GM19463 (cell line): ENCODE measurements around the gene CDKAL1.

Source experiments
- ATAC-seq: cut with Tn5 transposase; IDR thresholded peaks from one replicate; pipeline ENCODE4 v1.9.1; 2021; ENCODE audit warnings: mild to moderate bottlenecking, moderate library complexity; ENCODE audit not compliant: unreplicated experiment

CDKAL1 gene

GRCh38 chr6:20778912-20779311 lies 244.7 kb downstream of the CDKAL1 start:
- no peak for ATAC-seq

DNA sequence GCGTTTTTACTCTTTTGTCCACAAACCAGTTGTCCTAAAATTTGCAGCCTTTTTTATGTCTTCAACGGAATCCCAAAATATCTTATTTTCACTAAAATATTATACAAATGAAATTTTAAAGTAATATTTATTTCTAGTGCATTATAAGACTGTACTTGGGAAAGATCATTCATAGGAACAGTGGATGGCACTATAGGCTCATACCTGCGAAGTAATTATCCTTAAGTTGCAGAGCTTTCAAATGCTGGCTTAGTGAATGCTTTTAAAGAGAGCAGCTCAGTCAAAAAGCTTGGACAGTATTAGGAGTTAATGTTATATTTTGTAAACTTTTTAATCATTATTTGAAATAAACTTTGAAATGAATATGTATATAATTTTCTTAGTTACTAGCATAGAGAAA lies 254.9 kb downstream of the CDKAL1 start:
- ATAC-seq = no peak

GRCh38 chr6:20790032-20790791 lies 256.0 kb downstream of the CDKAL1 start:
- no peak for ATAC-seq

DNA sequence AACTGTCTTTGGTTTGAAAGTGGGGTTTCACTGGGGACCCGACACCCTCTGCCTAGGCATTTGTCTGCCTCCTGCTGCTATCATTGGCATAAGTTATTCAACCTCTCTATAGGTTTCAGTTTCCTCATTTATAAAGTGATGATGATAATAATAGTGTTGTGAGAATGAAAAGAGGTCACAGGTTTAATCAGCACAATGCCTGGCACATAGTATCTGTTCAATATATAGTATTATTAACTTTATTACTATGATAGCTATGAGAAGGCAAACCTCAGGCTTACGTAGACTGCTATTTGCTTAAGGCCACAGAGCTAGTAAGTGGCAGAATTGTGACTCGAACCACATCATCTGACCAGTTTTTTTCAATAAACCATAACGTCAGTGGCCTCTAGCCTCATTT lies 256.8 kb downstream of the CDKAL1 start:
- no peak for ATAC-seq

GRCh38 chr6:20791944-20792343 lies 257.7 kb downstream of the CDKAL1 start:
- ATAC-seq = no peak

DNA sequence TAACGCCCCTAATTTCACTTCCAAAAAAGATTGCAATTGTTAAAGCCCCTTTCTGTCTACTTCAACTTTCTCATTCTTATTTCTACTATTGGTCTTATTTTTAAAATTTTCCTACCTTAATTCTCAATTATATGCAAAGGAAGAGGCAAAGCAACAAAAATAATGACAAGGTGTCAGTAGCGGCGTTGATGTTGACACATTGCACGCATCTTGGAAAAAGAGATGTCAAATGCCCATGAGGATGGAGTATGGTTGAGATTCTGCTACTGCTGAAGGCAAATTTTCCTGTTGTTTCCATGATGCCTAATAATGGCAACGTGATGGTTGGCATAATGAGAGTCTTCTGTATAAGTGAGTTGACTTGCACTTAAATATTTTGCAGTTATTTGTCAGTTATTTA lies 258.9 kb downstream of the CDKAL1 start:
- no peak for ATAC-seq

DNA sequence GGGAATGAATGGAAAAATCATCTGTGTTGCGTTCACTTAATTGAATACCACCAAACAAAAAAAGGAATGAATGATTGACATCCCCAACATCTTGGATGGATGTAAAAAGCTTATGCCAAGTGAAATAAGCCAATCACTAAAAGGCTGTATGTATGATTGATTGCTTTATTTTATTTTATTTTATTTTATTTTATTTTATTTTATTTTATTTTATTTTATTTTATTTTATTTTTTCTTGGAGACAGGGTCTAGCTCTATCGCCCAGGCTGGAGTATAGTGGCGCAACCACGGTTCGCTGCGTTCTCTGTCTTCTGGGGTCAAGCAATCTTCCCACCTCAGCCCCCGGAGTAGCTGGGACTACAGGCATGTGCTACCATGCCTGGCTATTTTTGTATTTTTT lies 263.3 kb downstream of the CDKAL1 start:
- no peak for ATAC-seq

DNA sequence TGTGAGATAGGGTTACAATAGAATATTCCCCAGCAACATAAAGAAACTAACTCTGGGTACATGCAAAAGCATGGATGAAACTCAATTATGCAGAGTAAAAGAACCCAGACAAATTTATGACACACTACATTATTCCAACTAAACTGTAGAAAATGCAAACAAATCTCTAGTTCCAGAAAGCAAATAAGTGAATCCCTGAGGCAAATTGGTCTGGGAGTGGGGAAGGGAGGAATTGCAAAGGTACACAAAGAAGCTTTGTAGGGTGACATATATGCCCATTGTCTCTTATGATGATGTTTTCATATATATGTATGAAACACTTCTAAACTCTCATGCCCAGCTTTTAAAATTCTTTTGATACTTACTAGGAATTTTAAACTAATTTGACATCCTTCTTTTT lies 266.0 kb downstream of the CDKAL1 start:
- no peak for ATAC-seq

DNA sequence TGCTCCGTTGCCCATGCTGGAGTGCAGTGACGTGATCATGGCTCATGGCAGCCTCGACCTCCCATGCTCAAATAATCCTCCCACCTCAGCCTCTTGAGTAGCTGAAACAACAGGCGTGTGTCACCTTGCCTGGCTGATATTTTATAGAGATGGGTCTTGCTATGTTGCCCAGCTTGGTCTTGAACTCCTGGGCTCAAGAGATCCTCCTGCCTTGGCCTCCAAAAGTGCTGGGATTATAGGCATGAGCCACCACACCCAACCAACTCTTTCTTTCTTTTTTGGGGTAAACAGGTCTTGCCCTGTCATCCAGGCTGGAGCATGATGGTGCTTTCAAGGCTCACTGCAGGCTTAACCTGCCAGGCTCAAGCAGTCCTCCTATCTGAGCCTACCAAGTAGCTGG lies 266.4 kb downstream of the CDKAL1 start:
- ATAC-seq = no peak

- no peak for ATAC-seq
Observed at GRCh38 chr6:20801595-20801994, 267.3 kb downstream of the CDKAL1 start.

GRCh38 chr6:20802596-20802995 lies 268.3 kb downstream of the CDKAL1 start:
- no peak for ATAC-seq

GRCh38 chr6:20805021-20805420 lies 270.8 kb downstream of the CDKAL1 start:
- no peak for ATAC-seq

- no peak for ATAC-seq
Observed at GRCh38 chr6:20806669-20807068, 272.4 kb downstream of the CDKAL1 start.

DNA sequence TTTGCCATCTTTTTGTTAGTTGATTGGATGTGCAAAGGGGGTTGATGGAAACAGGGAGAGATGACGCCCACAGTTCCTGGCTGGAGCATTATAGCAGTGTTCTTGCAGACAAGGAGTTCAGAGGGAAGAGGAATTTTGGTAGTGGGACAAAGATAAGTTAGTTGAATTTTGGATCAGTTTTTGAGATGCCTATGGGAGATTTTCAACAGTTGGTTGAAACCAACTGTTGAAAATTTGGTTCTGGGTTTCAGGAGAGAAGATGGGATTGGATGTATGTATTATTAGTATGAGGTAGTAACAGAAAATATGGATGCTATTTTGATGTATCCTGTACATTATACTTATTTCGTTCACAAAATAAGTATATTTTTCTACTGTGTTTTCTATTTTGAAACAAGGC lies 274.2 kb downstream of the CDKAL1 start:
- no peak for ATAC-seq

DNA sequence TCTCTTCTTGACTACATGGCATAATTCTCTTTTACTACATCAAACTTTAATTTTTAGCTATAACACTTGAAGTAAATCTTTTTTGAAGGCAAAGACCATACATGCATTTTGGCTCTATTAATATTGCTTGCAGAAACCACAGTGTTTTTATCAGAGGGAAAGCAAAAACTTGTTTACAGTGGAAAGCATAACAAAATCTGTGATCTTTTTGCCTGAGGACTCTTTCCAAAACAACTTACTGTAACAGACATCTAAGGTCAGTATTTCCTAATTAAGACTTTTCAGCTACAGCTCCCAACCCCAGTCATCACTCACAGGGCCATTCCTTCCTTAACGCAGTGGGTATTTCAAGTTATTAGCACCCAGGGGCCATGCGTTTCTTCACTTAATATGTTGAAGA lies 274.7 kb downstream of the CDKAL1 start:
- no peak for ATAC-seq

DNA sequence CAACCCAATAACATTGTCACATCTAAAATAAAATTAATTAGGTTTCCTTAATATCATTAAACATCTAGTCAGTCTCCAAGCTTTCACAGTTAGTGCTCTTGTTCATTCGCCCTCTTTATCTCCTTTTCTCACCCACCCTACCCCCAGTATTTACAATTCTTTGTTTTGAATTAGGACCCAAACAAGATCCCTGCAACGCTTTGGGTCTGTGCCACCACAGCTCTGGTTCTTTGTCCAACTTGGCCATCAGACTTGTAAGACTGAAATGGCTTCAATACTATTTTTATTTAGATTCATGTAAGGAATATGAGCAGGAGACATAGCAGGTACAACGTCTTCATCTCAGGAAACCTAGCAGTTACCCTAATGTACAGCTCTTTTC lies 276.5 kb downstream of the CDKAL1 start:
- no peak for ATAC-seq

GRCh38 chr6:20811109-20811761 lies 277.0 kb downstream of the CDKAL1 start:
- ATAC-seq = no peak

DNA sequence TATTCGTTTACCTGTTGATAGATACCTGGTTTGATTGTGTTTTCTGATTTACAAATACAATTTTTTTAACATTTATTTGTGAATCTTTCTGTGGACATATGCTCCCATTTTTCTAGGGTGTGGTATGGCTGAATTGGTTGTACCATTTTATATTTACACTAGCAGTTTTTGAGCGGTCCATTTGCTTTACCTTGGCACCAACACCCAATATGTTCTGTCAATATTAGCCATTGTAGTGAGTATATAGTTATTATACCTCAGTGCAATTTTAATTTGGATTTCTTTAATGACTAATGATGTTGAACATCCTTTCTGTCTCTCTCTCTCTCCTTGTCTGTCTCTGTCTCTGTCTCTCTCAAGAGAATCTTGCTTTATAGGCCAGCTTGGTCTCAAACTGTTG lies 278.5 kb downstream of the CDKAL1 start:
- ATAC-seq = no peak

- no peak for ATAC-seq
Observed at GRCh38 chr6:20814494-20814893, 280.2 kb downstream of the CDKAL1 start.

- ATAC-seq = no peak
Observed at GRCh38 chr6:20816126-20816525, 281.9 kb downstream of the CDKAL1 start.

- ATAC-seq = no peak
Observed at GRCh38 chr6:20817806-20818320, 283.6 kb downstream of the CDKAL1 start.

DNA sequence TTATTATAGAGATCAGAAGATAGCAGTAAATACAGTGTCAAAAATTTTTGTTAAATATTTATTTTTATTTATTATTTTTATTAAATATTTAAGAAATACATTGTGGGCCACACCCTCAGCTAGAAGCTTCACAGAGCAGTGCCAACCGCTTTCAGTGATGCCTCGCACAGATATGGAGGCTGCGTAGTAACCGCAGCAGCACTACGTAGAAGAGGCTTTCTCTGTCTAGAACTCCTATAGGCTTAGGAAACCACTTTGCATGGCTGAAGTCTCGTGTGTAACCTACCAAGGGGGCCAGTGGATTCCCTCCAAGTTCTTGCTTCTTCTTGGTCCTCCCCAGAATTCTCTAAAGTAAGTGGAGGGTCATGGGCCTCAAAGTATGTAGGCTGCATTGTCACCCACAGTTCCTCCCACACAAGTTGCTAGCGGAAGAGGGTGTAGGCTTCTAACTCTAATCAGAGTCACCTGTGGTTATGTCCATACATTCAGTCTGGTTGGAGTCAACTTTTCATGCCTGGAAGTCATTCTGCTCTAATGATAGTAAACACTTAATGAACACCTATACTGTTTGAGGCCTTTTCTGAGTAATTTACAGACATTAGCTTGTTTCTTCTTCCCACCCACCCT lies 285.6 kb downstream of the CDKAL1 start:
- ATAC-seq = no peak
